ENCODE measurements around the gene SCAF8.

SCAF8 gene

GRCh38 chr6:154733626-154734382 is 588 bp downstream of the SCAF8 start (continued):
- TF ChIP-seq SP3 (tag by site-specific recombination; IDR thresholded peaks at IDR 0.05) (peak; percentile 98), ZNF580 (tag by site-specific recombination; IDR thresholded peaks at IDR 0.05) (peak; percentile 32; the same call in 1 of the 2 replicates), ZFHX2 (tag by site-specific recombination; conservative IDR thresholded peaks at IDR 0.05) (peak; percentile 44), ZEB2 (tag by site-specific recombination; IDR thresholded peaks at IDR 0.05) (peak; percentile 63), CTCF (tag by site-specific recombination; IDR thresholded peaks at IDR 0.05) (no peak; the same call in 1 of the 2 replicates), ZBTB21 (tag by site-specific recombination; IDR thresholded peaks at IDR 0.05) (no peak), REPIN1 (tag by site-specific recombination; IDR thresholded peaks at IDR 0.05; ENCODE audit: low read depth) (no peak), ZNF830 (tag by site-specific recombination; IDR thresholded peaks at IDR 0.05; ENCODE audit: low read depth) (no peak), ZBTB26 (tag by site-specific recombination; optimal IDR thresholded peaks at IDR 0.05) (peak; percentile 93), ZSCAN18 (tag by site-specific recombination; IDR thresholded peaks at IDR 0.05) (no peak), FEZF1 (tag by site-specific recombination; IDR thresholded peaks at IDR 0.05) (no peak), ZNF623 (tag by site-specific recombination; IDR thresholded peaks at IDR 0.05) (no peak), ZNF416 (tag by site-specific recombination; IDR thresholded peaks at IDR 0.05) (no peak), ZNF174 (tag by site-specific recombination; IDR thresholded peaks at IDR 0.05) (no peak), ZNF558 (tag by site-specific recombination; IDR thresholded peaks at IDR 0.05) (no peak), ZNF248 (tag by site-specific recombination; IDR thresholded peaks at IDR 0.05) (no peak), SCRT2 (tag by site-specific recombination; IDR thresholded peaks at IDR 0.05) (no peak), AEBP2 (tag by site-specific recombination; IDR thresholded peaks at IDR 0.05; ENCODE audit: borderline replicate concordance) (no peak), PRDM6 (tag by site-specific recombination; IDR thresholded peaks at IDR 0.05) (no peak), ZNF629 (tag by site-specific recombination; IDR thresholded peaks at IDR 0.05) (no peak), ZNF837 (tag by site-specific recombination; IDR thresholded peaks at IDR 0.05) (no peak), ZNF366 (tag by site-specific recombination; conservative IDR thresholded peaks at IDR 0.05) (no peak), ZNF292 (tag by site-specific recombination; IDR thresholded peaks at IDR 0.05; ENCODE audit: borderline replicate concordance, low read depth) (no peak), GLI4 (tag by site-specific recombination; IDR thresholded peaks at IDR 0.05) (no peak), SP7 (tag by site-specific recombination; IDR thresholded peaks at IDR 0.05) (0 out of 2 replicates have a peak, but pooled peaks have one; percentile 30), ZNF777 (tag by site-specific recombination; IDR thresholded peaks at IDR 0.05; ENCODE audit: borderline replicate concordance) (no peak), ZSCAN23 (tag by site-specific recombination; IDR thresholded peaks at IDR 0.05) (no peak), PRDM1 (tag by site-specific recombination; IDR thresholded peaks at IDR 0.05) (no peak), ZNF341 (tag by site-specific recombination; IDR thresholded peaks at IDR 0.05; ENCODE audit: low read depth) (peak; percentile 87), ZNF624 (tag by site-specific recombination; IDR thresholded peaks at IDR 0.05) (no peak), ZNF398 (tag by site-specific recombination; IDR thresholded peaks at IDR 0.05) (peak; percentile 87)

Data from HEK293 (cell line).